GM21367 (cell line): ENCODE measurements around the gene MSLN.
"Not testable (repeated sequence)": the region's sequence is repeated elsewhere in the genome, so short reads cannot be mapped to it uniquely, and the experiment has no call there.

Experiments used
- ATAC-seq: cut with Tn5 transposase; IDR thresholded peaks from one replicate; pipeline ENCODE4 v1.9.1; 2021; ENCODE audit not compliant: unreplicated experiment

The MSLN gene

DNA sequence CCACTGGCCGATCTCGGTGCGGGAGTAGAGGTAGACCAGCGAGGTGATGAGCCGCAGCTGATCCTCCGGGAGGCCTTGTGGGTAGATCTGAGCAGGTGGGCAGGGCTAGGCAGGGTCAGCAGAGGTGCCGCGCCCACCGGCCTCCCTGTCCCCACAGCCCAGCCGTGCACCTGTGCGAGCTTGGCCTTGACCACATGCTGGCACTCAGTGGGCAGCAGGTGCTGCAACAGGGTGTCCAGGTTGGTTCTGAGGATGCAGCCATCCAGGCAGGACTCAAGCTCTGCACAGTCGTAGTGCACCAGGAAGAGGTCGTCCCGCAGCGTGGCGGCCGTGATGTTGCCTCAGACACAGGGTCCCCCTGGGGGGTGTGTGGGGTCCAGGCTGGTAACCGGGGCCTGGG, 12.4 kb downstream of the MSLN start:
- no peak for ATAC-seq

GRCh38 chr16:774086-775001, 13.8 kb downstream of the MSLN start:
- no peak for ATAC-seq

- ATAC-seq, result no peak
Observed at GRCh38 chr16:775236-775796, 14.8 kb downstream of the MSLN start.

GRCh38 chr16:776298-776697, 15.8 kb downstream of the MSLN start:
- not testable (repeated sequence) for ATAC-seq

GRCh38 chr16:776824-777223, 16.3 kb downstream of the MSLN start:
- no peak for ATAC-seq

DNA sequence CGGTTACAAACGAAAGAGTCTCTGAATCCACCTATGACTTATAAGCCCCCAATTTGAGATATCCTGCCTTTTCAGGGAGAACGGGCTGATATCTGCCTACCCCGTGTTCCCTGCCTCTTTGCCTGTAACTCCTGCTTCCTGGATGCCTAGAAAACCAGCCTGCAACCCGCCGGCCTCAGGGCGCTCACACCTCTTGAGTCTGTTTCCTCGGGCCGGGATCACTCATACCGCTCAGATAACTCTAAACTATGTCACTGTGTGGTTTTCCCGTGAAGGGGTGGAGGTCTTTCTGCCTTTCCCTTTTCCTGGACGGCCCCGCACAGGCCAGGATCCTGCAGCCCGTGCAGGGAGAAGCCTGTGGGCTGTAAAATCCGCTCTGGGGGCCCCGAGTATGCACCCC, 17.3 kb downstream of the MSLN start:
- ATAC-seq, result no peak

DNA sequence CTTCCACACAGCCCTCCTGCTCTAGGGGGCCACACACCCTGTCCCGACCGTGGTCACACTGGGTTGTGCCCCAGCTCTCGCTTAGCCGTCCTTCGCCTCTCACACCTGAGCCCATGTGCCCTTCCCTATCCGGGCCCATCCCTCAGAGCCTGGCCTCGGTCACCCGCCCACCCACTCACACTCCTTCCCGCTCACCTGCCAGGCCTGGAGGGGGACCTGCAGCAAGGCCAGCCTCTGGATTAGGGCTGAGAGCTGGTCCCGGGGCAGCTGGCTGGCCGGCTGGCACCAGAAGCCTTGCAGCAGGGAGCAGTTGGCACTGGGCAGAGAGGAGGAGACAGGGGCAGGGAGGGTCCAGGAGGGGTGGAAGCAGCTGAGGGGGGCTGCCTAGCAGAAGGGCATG, 17.9 kb downstream of the MSLN start:
- ATAC-seq, result no peak

DNA sequence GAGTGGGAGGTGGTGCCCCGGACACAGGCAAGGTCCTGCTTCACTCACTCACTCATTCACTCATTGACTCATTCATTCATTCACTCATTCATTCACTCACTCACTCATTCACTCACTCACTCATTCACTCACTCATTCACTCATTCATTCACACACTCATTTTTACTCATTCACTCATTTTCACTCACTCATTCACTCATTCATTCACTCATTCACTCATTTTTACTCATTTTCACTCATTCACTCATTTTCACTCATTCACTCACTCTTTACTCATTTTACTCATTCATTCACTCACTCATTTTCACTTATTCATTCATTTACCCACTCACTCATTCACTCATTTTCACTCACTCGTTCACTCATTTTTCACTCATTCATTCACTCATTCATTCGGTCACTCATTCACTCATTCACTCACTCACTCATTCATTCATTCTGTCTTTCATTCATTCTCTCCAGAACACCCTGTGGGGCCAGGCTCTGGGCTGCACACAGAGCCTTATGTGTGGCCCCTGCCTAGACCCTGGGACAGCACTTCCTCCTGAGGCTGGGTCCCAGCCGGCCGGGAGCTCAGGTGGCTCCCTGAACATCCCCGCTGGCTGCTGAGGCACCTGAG, 18.5 kb downstream of the MSLN start:
- ATAC-seq, result no peak

- no peak for ATAC-seq
Observed at GRCh38 chr16:779561-779960, 19.0 kb downstream of the MSLN start.

- no peak for ATAC-seq
Observed at GRCh38 chr16:780296-780695, 19.8 kb downstream of the MSLN start.

DNA sequence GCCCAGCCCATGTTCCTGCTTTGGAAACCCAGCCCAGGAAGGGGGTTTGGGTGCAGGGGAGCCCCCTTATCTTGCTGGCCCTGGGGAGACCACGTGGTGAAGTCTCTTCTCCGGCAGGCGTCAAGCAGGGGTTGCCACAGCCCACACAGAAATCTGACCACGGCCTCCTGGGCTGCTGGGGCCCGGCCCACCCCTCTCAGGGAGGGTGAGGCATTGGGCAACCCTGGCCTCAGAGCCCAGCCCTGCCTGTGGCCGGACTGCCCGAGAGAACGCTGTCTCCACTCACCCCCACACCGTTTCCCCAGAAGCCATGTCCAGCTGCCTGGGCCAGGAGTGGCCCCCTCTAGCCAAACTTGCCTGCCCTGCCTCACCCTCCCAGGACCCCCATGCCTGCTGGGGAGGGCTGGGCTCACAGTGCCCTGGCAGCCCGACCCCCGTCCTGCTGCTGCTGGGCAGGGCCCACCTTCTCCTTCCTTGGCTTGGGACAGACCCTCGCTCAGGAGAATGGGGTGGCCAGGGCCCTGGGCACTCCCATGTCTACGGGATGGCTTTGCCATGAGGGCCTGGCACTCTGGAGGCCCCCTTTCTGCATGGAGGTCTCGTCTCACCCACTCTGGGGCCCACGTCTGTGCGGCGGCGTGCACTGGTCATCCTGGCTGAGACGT, 20.9 kb downstream of the MSLN start:
- no peak for ATAC-seq

GRCh38 chr16:782258-782657, 21.7 kb downstream of the MSLN start:
- ATAC-seq, result no peak

DNA sequence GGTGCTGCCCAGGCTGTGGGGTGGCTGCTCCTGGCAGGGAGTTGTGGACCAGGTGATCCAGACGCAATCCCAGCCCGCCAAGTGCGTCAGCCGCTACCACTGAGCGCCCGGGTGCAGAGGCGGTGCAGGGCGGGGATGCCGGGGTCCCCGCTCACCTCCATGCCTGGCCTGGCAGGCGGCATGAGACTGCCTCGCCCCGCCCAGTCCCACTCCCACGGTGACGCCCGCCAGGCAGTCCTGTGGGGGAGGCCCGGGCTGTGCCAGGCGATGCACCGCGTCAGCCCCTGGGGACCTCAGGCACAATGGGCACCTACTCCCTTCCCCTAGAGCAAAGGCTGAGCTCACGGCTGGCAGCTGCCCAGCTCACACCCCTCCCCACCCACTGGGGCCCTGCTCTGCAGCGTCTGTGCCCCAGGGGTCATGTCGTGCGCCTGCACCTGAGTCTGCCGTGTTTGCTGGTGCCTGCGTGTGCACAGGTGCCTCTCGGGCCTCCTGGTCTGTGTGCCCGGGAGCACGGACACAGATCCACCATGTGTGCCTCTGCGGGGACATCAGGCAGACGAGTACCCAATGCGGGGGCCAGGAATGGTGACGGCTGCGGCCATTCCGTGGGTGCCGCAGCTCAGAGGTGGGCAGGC, 22.4 kb downstream of the MSLN start:
- no peak for ATAC-seq

- no peak for ATAC-seq
Observed at GRCh38 chr16:783404-784161, 23.0 kb downstream of the MSLN start.

DNA sequence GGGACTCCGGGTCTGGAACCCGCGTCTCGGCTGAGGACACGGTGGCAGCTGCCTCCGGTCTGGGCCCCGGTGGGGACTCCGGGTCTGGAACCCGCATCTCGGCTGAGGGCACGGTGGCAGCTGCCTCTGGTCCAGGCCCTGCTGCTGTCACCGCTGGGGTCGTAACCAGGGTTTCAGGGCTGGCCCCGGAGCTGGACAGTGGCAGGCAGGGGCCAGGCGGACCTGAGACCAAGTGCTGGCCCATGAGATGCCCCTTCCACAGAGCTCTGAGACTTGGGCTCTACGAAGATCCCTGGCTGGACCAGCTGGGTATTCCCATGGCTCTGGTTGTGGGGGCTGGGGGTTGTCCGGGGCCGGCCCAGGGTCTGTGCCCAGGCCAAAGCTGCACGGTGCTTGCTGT, 23.9 kb downstream of the MSLN start:
- no peak for ATAC-seq

GRCh38 chr16:785563-786535, 25.3 kb downstream of the MSLN start:
- ATAC-seq, result no peak

- ATAC-seq, result no peak
Observed at GRCh38 chr16:787321-787966, 26.9 kb downstream of the MSLN start.

GRCh38 chr16:787978-788398, 27.5 kb downstream of the MSLN start, which contains the start of gene RPUSD1:
TSS of gene RPUSD1 (minus strand) at chr16:788381. CDS start at chr16:787737, 644 bp downstream.
- ATAC-seq, result no peak
